SK-N-MC (cell line): ENCODE results near the gene GRIP1.

Experiments
- DNase-seq: peaks from one replicate; pipeline ENCODE4 v3.0.0-alpha.2; 2011; ENCODE audit warnings: low read depth, low spot score
- H3K27ac ChIP-seq: fragments of 200-600 bp; sonication (generic); 2 replicates; pipeline ENCODE4 v1.5.1; 2016; ENCODE audit warnings: mixed run types
- H3K36me3 ChIP-seq: fragments of 200-600 bp; sonication (generic); 2 replicates; pipeline ENCODE4 v1.6.1; 2017; ENCODE audit warnings: antibody characterized with exemption, low read length, mixed read lengths; ENCODE audit not compliant: insufficient read depth
- H3K4me3 ChIP-seq: fragments of 200-600 bp; sonication (generic); 2 replicates; pipeline ENCODE4 v1.5.1; 2016
- H3K9ac ChIP-seq: fragments of 200-600 bp; sonication (generic); 2 replicates; pipeline ENCODE4 v1.8.0; 2017; ENCODE audit warnings: mixed run types, mixed read lengths; ENCODE audit not compliant: insufficient read length
- H3K9me3 ChIP-seq: fragments of 200-600 bp; sonication (generic); 2 replicates; pipeline ENCODE4 v1.6.1; 2017; ENCODE audit warnings: low read depth, mild to moderate bottlenecking, antibody characterized with exemption, low read length, moderate library complexity, mixed read lengths
- EZH2 ChIP-seq: fragments of 200-600 bp; sonication (generic); IDR thresholded peaks from one replicate; pipeline ENCODE4 v1.6.1; 2017; ENCODE audit warnings: antibody characterized with exemption
- FOXP2 ChIP-seq: optimal IDR thresholded peaks from 2 replicates; pipeline ENCODE3; 2011; ENCODE audit warnings: mild to moderate bottlenecking, moderate library complexity; ENCODE audit not compliant: insufficient read depth; ENCODE audit errors: extremely low read length, control extremely low read depth
- POLR2AphosphoS5 ChIP-seq: IDR thresholded peaks from 2 replicates; pipeline ENCODE4 v1.6.1; 2012; ENCODE audit warnings: mild to moderate bottlenecking, low read depth, low read length, borderline replicate concordance

GRIP1 gene

GRCh38 chr12:66403746-66404145, 275.1 kb downstream of the GRIP1 start:
- DNase-seq: no peak
- H3K9me3 ChIP-seq: no peaks in the 10 kb centered on the region
- H3K9ac ChIP-seq: no peak overlapping the region
- no peaks in the 10 kb centered on the region for H3K36me3 ChIP-seq
- TF ChIP-seq POLR2AphosphoS5: no peak
- TF ChIP-seq FOXP2: no peak
- TF ChIP-seq EZH2: no peak
- H3K27ac ChIP-seq: no peak overlapping the region
- no peak overlapping the region for H3K4me3 ChIP-seq

DNA sequence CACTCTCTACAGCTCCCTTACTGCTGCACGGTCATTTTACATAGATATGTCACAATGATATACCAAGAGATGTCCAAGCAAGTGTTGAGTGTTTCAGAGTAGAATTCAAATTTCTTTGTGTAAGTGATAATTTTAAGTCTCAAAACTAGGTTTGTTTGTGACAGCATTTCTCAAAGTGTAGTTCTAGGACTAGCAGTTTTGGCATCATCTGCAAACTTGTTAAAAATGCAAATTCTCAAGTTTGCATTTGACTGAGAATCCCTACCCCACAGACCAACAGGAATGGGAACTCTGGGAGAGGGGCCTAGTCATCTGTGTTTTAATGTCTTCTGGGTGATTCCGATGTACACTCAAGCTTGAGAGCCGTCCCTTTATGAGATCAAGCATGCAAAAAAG, 279.0 kb downstream of the GRIP1 start:
- H3K4me3 ChIP-seq: no peak overlapping the region
- H3K9ac ChIP-seq: no peak overlapping the region
- H3K27ac ChIP-seq: no peak overlapping the region
- DNase-seq: no peak
- H3K36me3 ChIP-seq: no peaks in the 10 kb centered on the region
- no peaks in the 10 kb centered on the region for H3K9me3 ChIP-seq
- TF ChIP-seq EZH2 (no peak), POLR2AphosphoS5 (no peak), FOXP2 (no peak)

- Histone ChIP-seq H3K9ac (no peak overlapping the region), H3K36me3 (no peaks in the 10 kb centered on the region), H3K27ac (no peak overlapping the region), H3K4me3 (no peak overlapping the region), H3K9me3 (no peaks in the 10 kb centered on the region)
- no peak for DNase-seq
- TF ChIP-seq FOXP2 (no peak), EZH2 (no peak), POLR2AphosphoS5 (no peak)
Observed at GRCh38 chr12:66398931-66399910, 279.7 kb downstream of the GRIP1 start.

- Histone ChIP-seq H3K9me3 (no peaks in the 10 kb centered on the region), H3K9ac (no peak overlapping the region), H3K4me3 (no peak overlapping the region), H3K36me3 (no peaks in the 10 kb centered on the region), H3K27ac (no peak overlapping the region)
- DNase-seq: no peak
- TF ChIP-seq EZH2: no peak
Observed at GRCh38 chr12:66397574-66398290, 281.1 kb downstream of the GRIP1 start.

DNA sequence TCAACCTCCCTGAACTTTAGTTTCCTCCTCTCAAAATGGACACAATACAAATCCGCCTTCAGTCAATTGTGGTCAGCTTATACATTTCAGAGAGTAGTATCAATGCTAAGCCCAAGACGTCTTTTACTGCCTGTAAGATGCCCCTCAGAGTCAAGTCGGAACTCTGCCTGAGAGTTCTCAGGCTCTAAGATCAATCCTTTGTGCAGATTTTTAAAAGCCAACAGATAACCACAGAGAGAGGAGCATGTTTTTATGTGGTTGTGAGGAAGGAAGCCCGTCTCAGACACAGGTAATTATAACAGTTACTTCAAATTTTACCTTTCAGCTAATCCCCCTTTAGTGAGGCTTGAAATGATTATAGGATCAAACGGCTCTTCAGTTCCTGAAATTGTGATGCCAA, 285.0 kb downstream of the GRIP1 start:
- no peak overlapping the region for H3K27ac ChIP-seq
- no peak for TF ChIP-seq POLR2AphosphoS5
- no peak for TF ChIP-seq FOXP2
- no peak for TF ChIP-seq EZH2
- DNase-seq: no peak
- H3K9me3 ChIP-seq: no peaks in the 10 kb centered on the region
- no peak overlapping the region for H3K4me3 ChIP-seq
- no peaks in the 10 kb centered on the region for H3K36me3 ChIP-seq
- no peak overlapping the region for H3K9ac ChIP-seq

DNA sequence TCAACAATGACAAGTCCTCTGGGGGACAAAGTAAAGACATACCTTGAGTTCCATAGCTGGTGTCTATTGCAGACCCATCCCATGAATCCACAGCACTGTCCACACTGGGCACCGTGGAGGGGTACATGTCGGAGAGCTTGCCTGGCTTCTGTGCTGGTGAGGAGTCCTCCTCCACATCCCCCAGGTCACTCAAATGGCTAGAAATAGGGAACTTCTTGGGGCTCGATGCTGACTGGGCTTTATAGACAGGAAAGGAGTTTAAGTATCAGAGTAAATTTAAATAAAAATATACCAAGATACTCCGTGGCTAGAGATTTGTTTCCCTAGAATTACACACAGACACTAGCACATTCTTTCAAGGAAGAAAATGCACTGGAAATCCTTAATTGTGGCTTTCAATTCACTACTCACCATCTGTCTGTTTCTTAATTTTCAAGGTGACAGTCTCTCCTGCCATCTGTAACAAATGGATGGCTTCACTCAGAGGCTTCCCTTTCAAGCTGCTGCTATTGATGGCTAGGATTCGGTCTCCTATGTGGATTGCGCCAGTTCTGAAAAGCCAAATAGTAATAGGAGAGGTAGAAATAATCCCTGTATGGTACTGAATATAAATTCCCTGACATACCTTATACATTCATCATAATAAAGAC, 286.5 kb downstream of the GRIP1 start:
- no peak overlapping the region for H3K4me3 ChIP-seq
- no peak overlapping the region for H3K9ac ChIP-seq
- H3K36me3 ChIP-seq: no peaks in the 10 kb centered on the region
- DNase-seq: no peak
- no peak overlapping the region for H3K27ac ChIP-seq
- TF ChIP-seq POLR2AphosphoS5: no peak
- no peak for TF ChIP-seq EZH2
- TF ChIP-seq FOXP2: no peak
- no peaks in the 10 kb centered on the region for H3K9me3 ChIP-seq

GRCh38 chr12:66388517-66388916, 290.4 kb downstream of the GRIP1 start:
- Histone ChIP-seq H3K9ac (no peak overlapping the region), H3K9me3 (no peaks in the 10 kb centered on the region), H3K27ac (no peak overlapping the region), H3K36me3 (no peaks in the 10 kb centered on the region), H3K4me3 (no peak overlapping the region)
- TF ChIP-seq EZH2: no peak
- no peak for TF ChIP-seq FOXP2
- no peak for TF ChIP-seq POLR2AphosphoS5
- DNase-seq: no peak

DNA sequence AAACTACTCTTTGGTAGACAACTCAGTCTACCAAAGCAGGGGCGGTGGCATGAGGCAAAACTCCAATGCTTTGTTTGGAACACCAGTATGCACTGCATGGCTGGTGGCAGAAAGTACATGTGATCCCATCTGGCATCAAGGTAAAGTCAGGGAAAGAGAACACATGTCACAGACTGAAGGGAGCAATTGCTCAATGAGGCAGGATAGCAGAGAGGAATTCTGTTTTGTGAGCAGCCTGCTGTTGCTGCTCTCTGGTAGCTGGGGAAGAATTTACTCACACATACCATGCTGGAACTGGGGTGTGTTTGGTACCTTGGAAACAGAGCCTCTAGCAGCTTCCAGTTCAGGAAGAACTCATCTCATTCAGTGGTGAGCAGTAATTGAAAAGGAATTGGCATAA, 291.8 kb downstream of the GRIP1 start:
- Histone ChIP-seq H3K36me3 (no peaks in the 10 kb centered on the region), H3K27ac (no peak overlapping the region), H3K9me3 (no peaks in the 10 kb centered on the region), H3K4me3 (no peak overlapping the region), H3K9ac (no peak overlapping the region)
- no peak for TF ChIP-seq POLR2AphosphoS5
- TF ChIP-seq EZH2: no peak
- no peak for TF ChIP-seq FOXP2
- DNase-seq: no peak
